ENCODE data around the gene LRMDA.
"Not testable (repeated sequence)": the region's sequence is repeated elsewhere in the genome, so short reads cannot be mapped to it uniquely, and the experiment has no call there.

The LRMDA gene

DNA sequence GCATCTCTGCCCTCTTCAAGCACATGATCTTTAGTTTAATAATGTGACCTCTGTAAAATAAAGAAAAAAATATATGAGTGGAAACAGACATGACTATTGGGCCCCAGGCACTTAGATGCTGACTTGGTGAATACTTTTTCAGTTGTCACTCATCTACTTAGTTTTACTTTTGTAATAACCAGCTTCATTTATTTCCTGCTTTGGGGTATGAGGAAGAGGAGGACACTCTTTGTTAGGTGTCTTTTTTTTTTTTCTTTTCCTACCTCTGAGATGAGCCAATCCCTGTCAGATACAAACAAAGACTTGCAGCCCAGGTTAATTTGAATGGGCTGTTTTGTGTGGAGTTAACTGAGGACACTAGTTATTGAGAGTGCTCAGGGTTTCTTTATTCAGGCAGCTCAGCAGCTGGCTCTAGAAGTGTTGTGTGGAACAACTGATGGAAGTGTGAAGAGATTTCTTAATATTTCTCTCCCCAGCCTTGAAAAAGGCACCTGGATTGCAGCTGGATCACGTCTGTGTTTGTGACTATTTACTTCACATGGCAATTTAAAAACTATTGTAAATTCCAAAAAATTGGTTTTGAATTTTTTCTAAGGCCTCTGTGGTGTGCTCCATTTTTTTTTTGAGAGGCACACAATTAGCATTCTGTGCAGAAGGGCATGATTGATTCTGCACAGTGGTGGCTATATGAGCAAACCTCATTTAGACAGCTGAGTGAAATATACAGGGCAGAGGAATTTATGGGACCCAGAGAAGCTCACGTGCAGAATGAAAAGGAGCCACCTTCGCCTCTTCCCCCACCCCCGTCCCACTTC lies 333.8 kb downstream of the LRMDA start:
- no peak overlapping the region for H3K18ac ChIP-seq (ENCODE audit: low read length)
- no CpG with 5 or more reads among the region's 4 CpGs for WGBS (ENCODE audit: extremely low coverage, insufficient coverage, low lambda C conversion rate)
- H2BK120ac ChIP-seq (ENCODE audit: low read depth, low read length): no peak overlapping the region
- no peak overlapping the region for H3K4me2 ChIP-seq (ENCODE audit: low read length)
- no peaks in the 10 kb centered on the region for H3K27me3 ChIP-seq (ENCODE audit: insufficient read depth, low read length, poor library complexity)
- no peaks in the 10 kb centered on the region for H3K4me1 ChIP-seq (ENCODE audit: control insufficient read depth, low read depth, low read length)
- H3K9ac ChIP-seq (ENCODE audit: low read length): no peak overlapping the region
- H3K23ac ChIP-seq (ENCODE audit: low read length): no peak overlapping the region
- no peak overlapping the region for H4K5ac ChIP-seq (ENCODE audit: low read length)
- H2AK5ac ChIP-seq (ENCODE audit: low read length): no peak overlapping the region
- H3K27ac ChIP-seq (ENCODE audit: low read depth, low read length): no peak overlapping the region
- no peak overlapping the region for H4K8ac ChIP-seq (ENCODE audit: low read depth, low read length)
- H3K79me2 ChIP-seq (ENCODE audit: control insufficient read depth, insufficient read depth, low read length): no peaks in the 10 kb centered on the region
- H2BK15ac ChIP-seq (replicated peaks; ENCODE audit: low read depth): no peak overlapping the region
- H3K4ac ChIP-seq (ENCODE audit: low read depth, low read length): no peak overlapping the region
- no peaks in the 10 kb centered on the region for H3K36me3 ChIP-seq (ENCODE audit: control insufficient read depth, insufficient read depth, low read length)
- no peaks in the 10 kb centered on the region for H3K79me1 ChIP-seq (ENCODE audit: low read length)
- H2BK5ac ChIP-seq (ENCODE audit: low read length): no peak overlapping the region
- no peak for DNase-seq
- H3K4me3 ChIP-seq (ENCODE audit: low read length): no peak overlapping the region
- no peak overlapping the region for H3K56ac ChIP-seq (ENCODE audit: low read length)

DNA sequence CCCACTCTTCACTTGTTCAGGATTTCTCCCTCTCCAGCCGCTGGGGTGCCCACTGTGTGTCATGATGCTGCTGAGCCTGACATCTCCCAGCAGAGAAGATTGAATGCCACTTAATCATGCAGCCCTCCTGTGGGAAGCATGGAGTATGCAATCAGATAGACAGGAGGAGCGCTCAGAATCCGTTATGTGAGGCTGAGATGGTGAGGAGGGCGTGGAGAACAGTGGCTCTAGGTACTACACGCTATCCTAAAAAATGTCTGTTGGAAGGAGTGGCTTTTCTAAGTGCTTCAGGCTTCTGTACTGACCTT lies 334.3 kb downstream of the LRMDA start:
- Histone ChIP-seq H3K36me3 (ENCODE audit: control insufficient read depth, insufficient read depth, low read length) (no peaks in the 10 kb centered on the region), H3K23ac (ENCODE audit: low read length) (no peak overlapping the region), H3K4ac (ENCODE audit: low read depth, low read length) (no peak overlapping the region), H2AK5ac (ENCODE audit: low read length) (no peak overlapping the region), H3K79me2 (ENCODE audit: control insufficient read depth, insufficient read depth, low read length) (no peaks in the 10 kb centered on the region), H3K79me1 (ENCODE audit: low read length) (no peaks in the 10 kb centered on the region), H2BK15ac (replicated peaks; ENCODE audit: low read depth) (no peak overlapping the region), H3K4me1 (ENCODE audit: control insufficient read depth, low read depth, low read length) (no peaks in the 10 kb centered on the region), H3K4me2 (ENCODE audit: low read length) (no peak overlapping the region), H4K8ac (ENCODE audit: low read depth, low read length) (no peak overlapping the region), H3K18ac (ENCODE audit: low read length) (no peak overlapping the region), H3K27me3 (ENCODE audit: insufficient read depth, low read length, poor library complexity) (no peaks in the 10 kb centered on the region), H3K9ac (ENCODE audit: low read length) (no peak overlapping the region), H2BK5ac (ENCODE audit: low read length) (no peak overlapping the region), H3K56ac (ENCODE audit: low read length) (no peak overlapping the region), H2BK120ac (ENCODE audit: low read depth, low read length) (no peak overlapping the region), H3K4me3 (ENCODE audit: low read length) (no peak overlapping the region), H3K27ac (ENCODE audit: low read depth, low read length) (no peak overlapping the region), H4K5ac (ENCODE audit: low read length) (no peak overlapping the region)
- DNase-seq: no peak
- no CpG with 5 or more reads among the region's 5 CpGs for WGBS (ENCODE audit: extremely low coverage, insufficient coverage, low lambda C conversion rate)

DNA sequence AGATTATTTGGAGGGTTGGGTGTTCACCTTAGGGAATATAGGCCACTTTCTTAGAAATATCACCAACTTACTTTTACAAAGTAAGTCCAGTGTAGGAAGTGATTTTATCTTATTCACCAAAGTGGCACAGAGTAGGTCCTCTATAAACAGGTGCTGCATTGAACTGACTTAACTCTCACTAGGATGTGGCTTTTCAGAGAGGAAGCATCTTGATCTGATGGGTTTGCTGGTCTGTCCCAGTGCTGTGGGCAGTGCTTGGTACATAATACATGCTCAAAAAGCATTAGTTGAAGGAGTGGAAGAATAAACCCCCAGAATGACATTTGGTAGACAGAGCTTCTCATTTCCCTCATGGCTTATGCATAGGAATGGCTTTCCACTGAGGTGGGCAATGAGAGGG lies 334.7 kb downstream of the LRMDA start:
- no peak for DNase-seq
- H3K79me2 ChIP-seq (ENCODE audit: control insufficient read depth, insufficient read depth, low read length): no peaks in the 10 kb centered on the region

DNA sequence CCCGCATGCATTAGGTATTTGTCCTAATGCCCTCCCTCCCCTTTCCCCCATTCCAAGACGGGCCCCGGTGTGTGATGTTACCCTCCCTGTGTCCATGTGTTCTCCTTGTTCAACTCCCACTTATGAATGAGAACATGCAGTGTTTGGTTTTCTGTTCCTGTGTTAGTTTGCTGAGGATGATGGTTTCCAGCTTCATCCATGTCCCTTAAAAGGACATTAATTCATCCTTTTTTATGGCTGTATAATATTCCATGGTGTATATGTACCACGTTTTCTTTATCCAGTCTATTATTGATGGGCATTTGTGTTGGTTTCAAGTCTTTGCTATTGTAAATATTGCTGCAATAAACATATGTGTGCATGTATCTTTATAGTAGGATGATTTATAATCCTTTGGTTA lies 335.3 kb downstream of the LRMDA start:
- not testable (repeated sequence) for H3K36me3 ChIP-seq (ENCODE audit: control insufficient read depth, insufficient read depth, low read length); H3K27me3 ChIP-seq (ENCODE audit: insufficient read depth, low read length, poor library complexity); H3K4ac ChIP-seq (ENCODE audit: low read depth, low read length); DNase-seq; H4K5ac ChIP-seq (ENCODE audit: low read length); H3K18ac ChIP-seq (ENCODE audit: low read length); H2BK5ac ChIP-seq (ENCODE audit: low read length); H3K4me2 ChIP-seq (ENCODE audit: low read length); H4K8ac ChIP-seq (ENCODE audit: low read depth, low read length); H2BK120ac ChIP-seq (ENCODE audit: low read depth, low read length); H3K27ac ChIP-seq (ENCODE audit: low read depth, low read length); H3K4me1 ChIP-seq (ENCODE audit: control insufficient read depth, low read depth, low read length); H3K23ac ChIP-seq (ENCODE audit: low read length); H3K56ac ChIP-seq (ENCODE audit: low read length); H3K9ac ChIP-seq (ENCODE audit: low read length); H2BK15ac ChIP-seq (replicated peaks; ENCODE audit: low read depth); H2AK5ac ChIP-seq (ENCODE audit: low read length); H3K4me3 ChIP-seq (ENCODE audit: low read length); H3K79me1 ChIP-seq (ENCODE audit: low read length); H3K79me2 ChIP-seq (ENCODE audit: control insufficient read depth, insufficient read depth, low read length)
- no CpG with 5 or more reads among the region's 4 CpGs for WGBS (ENCODE audit: extremely low coverage, insufficient coverage, low lambda C conversion rate)

More for the DNA sequence above, 334.7 kb downstream of the LRMDA start:
- no peak overlapping the region for H3K18ac ChIP-seq (ENCODE audit: low read length)
- H3K23ac ChIP-seq (ENCODE audit: low read length): no peak overlapping the region
- no peak overlapping the region for H3K4me2 ChIP-seq (ENCODE audit: low read length)
- no peak overlapping the region for H2BK15ac ChIP-seq (replicated peaks; ENCODE audit: low read depth)
- no peak overlapping the region for H2BK5ac ChIP-seq (ENCODE audit: low read length)
- no peak overlapping the region for H3K4ac ChIP-seq (ENCODE audit: low read depth, low read length)
- H4K5ac ChIP-seq (ENCODE audit: low read length): no peak overlapping the region
- H2AK5ac ChIP-seq (ENCODE audit: low read length): no peak overlapping the region
- H3K4me3 ChIP-seq (ENCODE audit: low read length): no peak overlapping the region
- no peaks in the 10 kb centered on the region for H3K27me3 ChIP-seq (ENCODE audit: insufficient read depth, low read length, poor library complexity)
- no peaks in the 10 kb centered on the region for H3K4me1 ChIP-seq (ENCODE audit: control insufficient read depth, low read depth, low read length)
- no peak overlapping the region for H3K56ac ChIP-seq (ENCODE audit: low read length)
- H3K27ac ChIP-seq (ENCODE audit: low read depth, low read length): no peak overlapping the region
- no peak overlapping the region for H4K8ac ChIP-seq (ENCODE audit: low read depth, low read length)
- H3K36me3 ChIP-seq (ENCODE audit: control insufficient read depth, insufficient read depth, low read length): no peaks in the 10 kb centered on the region
- no peaks in the 10 kb centered on the region for H3K79me1 ChIP-seq (ENCODE audit: low read length)
- H3K9ac ChIP-seq (ENCODE audit: low read length): no peak overlapping the region
- H2BK120ac ChIP-seq (ENCODE audit: low read depth, low read length): no peak overlapping the region

DNA sequence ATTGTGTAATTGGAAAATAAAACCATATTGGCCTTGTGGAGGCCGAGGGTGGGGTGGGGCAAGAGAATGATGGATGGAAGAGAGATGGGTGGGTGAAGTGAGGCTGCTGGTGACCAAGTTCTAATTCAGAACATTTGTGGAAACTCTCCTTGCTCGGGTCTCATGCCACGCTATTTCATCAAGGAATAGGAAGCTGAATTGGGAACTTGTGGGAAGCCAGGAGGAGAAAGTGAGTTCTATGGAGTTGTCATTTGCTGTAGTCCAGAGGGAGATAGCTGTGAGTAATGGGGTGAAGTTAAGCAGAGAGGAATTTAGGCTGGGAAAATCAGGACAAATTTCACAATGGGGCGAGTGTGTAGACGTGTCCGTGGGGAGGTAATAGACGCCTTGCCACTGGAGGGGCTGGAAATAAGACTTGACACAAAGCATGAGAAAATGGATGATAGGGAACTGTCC lies 339.2 kb downstream of the LRMDA start:
- no peak overlapping the region for H3K18ac ChIP-seq (ENCODE audit: low read length)
- no peak overlapping the region for H3K27ac ChIP-seq (ENCODE audit: low read depth, low read length)
- H2BK15ac ChIP-seq (replicated peaks; ENCODE audit: low read depth): no peak overlapping the region
- H2AK5ac ChIP-seq (ENCODE audit: low read length): no peak overlapping the region
- H4K8ac ChIP-seq (ENCODE audit: low read depth, low read length): no peak overlapping the region
- H3K4me2 ChIP-seq (ENCODE audit: low read length): no peak overlapping the region
- H3K4me1 ChIP-seq (ENCODE audit: control insufficient read depth, low read depth, low read length): no peaks in the 10 kb centered on the region
- H4K5ac ChIP-seq (ENCODE audit: low read length): no peak overlapping the region
- H3K56ac ChIP-seq (ENCODE audit: low read length): no peak overlapping the region
- no peak overlapping the region for H3K9ac ChIP-seq (ENCODE audit: low read length)
- H3K36me3 ChIP-seq (ENCODE audit: control insufficient read depth, insufficient read depth, low read length): no peaks in the 10 kb centered on the region
- no CpG with 5 or more reads among the region's 7 CpGs for WGBS (ENCODE audit: extremely low coverage, insufficient coverage, low lambda C conversion rate)
- H3K23ac ChIP-seq (ENCODE audit: low read length): no peak overlapping the region
- no peaks in the 10 kb centered on the region for H3K79me2 ChIP-seq (ENCODE audit: control insufficient read depth, insufficient read depth, low read length)
- DNase-seq: no peak
- no peak overlapping the region for H2BK120ac ChIP-seq (ENCODE audit: low read depth, low read length)
- no peaks in the 10 kb centered on the region for H3K27me3 ChIP-seq (ENCODE audit: insufficient read depth, low read length, poor library complexity)
- no peak overlapping the region for H3K4ac ChIP-seq (ENCODE audit: low read depth, low read length)
- no peak overlapping the region for H2BK5ac ChIP-seq (ENCODE audit: low read length)
- H3K79me1 ChIP-seq (ENCODE audit: low read length): no peaks in the 10 kb centered on the region
- H3K4me3 ChIP-seq (ENCODE audit: low read length): no peak overlapping the region

DNA sequence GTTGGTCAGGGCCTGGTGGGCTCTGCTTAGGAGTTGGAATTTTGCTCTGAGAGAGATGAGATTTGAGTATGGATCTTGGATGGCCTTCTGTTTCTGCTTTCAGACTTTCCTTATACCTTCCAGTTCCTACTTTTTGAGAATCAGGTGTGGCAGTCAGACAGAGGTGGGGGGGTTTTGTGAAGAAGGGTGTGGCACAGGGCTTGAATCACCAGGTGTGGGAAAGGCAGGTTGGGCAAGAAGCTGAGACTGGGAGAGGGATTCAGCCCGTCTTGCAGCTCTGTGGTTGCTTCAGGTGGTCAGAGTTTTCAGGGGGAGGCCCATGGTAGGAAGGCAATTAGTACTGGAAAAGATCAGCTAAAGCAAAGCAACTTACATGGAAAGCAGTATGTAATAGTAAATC lies 340.2 kb downstream of the LRMDA start:
- Histone ChIP-seq H3K9ac (ENCODE audit: low read length) (no peak overlapping the region), H3K79me2 (ENCODE audit: control insufficient read depth, insufficient read depth, low read length) (no peaks in the 10 kb centered on the region)

More for the DNA sequence above, 340.2 kb downstream of the LRMDA start:
- no peaks in the 10 kb centered on the region for H3K79me1 ChIP-seq (ENCODE audit: low read length)
- no peak overlapping the region for H3K27ac ChIP-seq (ENCODE audit: low read depth, low read length)
- H4K5ac ChIP-seq (ENCODE audit: low read length): no peak overlapping the region
- H2AK5ac ChIP-seq (ENCODE audit: low read length): no peak overlapping the region
- no peak for DNase-seq
- H4K8ac ChIP-seq (ENCODE audit: low read depth, low read length): no peak overlapping the region
- H2BK120ac ChIP-seq (ENCODE audit: low read depth, low read length): no peak overlapping the region
- H3K27me3 ChIP-seq (ENCODE audit: insufficient read depth, low read length, poor library complexity): no peaks in the 10 kb centered on the region
- H3K4me3 ChIP-seq (ENCODE audit: low read length): no peak overlapping the region
- no peak overlapping the region for H3K4me2 ChIP-seq (ENCODE audit: low read length)
- no peak overlapping the region for H2BK5ac ChIP-seq (ENCODE audit: low read length)
- no peak overlapping the region for H3K56ac ChIP-seq (ENCODE audit: low read length)
- H3K36me3 ChIP-seq (ENCODE audit: control insufficient read depth, insufficient read depth, low read length): no peaks in the 10 kb centered on the region
- no peak overlapping the region for H3K4ac ChIP-seq (ENCODE audit: low read depth, low read length)
- no CpG with 5 or more reads among the region's 1 CpG for WGBS (ENCODE audit: extremely low coverage, insufficient coverage, low lambda C conversion rate)
- no peak overlapping the region for H3K23ac ChIP-seq (ENCODE audit: low read length)
- H3K4me1 ChIP-seq (ENCODE audit: control insufficient read depth, low read depth, low read length): no peaks in the 10 kb centered on the region
- no peak overlapping the region for H2BK15ac ChIP-seq (replicated peaks; ENCODE audit: low read depth)
- no peak overlapping the region for H3K18ac ChIP-seq (ENCODE audit: low read length)
